ENCODE measurements around the gene PRM1.

The PRM1 gene

DNA sequence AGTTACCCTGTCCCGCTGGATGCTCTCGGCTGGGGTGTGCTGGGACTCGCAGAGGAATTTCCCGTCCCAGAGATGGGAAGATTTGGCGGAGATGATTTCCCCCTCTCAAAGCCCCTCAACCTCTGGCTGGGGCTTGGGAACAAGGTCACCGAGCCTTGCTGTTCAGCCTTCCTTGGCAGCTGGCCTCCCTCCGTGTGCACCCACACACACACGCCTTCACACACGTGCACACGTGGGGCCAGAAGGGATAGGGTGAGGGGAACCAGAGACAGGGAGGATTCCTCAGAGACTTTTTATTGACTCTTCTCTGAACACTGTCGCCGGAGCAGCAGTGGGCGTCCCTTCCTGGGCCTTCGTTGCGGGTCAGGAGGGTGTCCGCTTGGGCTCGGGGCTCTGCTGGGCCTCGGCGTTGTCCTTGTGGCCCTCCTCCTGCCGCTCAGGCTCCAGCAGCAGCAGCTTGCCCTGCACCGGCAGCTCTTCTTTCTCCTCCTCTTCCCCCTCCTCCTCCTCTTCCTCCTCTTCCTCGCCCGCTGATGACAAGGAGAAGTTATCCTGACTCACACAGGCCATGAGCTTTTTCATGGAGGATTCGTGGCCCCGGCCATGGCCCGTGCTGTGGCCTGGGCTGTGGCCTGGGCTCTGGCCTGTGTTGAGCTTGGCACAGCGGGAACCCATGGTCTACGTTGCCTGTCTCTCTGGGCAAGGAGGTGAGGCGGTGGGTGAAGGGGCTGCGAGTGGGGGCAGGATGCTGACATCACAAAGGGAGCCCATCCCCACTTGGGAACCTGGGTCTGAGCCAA, 8.0 kb downstream of the PRM1 start, which contains the start of gene PRM3:
Gene PRM3, minus strand, starts transcription at position 709 of the 800 bp plus-strand sequence. Its CDS starts 34 bp downstream, at position 675.
- ATAC-seq, result peak; percentile 16
- DNase-seq, result no peak

DNA sequence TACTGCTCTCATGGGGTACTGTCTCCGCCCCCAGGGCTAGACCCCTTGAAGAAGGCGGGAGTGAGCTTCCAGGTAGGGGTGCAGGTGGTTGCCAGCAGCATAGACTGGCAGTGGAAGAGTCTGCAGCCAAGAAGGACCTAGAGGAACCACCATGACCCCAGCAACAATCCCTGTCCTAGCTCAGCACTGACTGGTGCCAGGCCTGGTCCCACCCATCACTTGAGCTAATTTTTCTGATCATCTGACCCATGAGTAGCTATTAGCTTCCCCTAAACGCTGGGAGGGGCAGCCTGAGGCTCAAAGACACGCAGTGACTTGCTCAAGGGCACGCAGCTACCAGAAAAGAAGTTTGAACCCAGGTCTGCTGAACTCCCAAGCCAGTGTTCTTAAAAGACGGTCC, 8.6 kb downstream of the PRM1 start:
- DNase-seq (no peak), ATAC-seq (no peak)

DNA sequence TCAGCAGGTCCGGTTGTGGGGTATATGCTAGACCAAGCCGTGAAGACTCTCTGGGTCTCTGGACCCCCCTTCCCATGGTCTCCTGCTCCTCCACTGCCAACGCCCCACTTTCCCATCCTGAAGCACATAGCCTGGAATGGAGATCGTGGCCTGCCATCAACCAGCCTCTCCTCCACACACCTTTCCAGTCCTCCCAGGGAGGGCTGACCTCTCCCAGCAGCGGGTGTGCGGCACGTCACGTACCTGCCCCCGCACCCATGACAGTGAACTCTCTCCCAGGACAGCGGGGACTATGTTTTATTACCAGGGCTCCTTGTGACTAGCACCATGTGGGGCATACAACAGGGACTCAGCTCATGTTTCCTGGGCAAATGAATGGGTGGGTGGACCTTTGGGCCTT, 9.5 kb downstream of the PRM1 start:
- no peak for DNase-seq
- ATAC-seq, result no peak

DNA sequence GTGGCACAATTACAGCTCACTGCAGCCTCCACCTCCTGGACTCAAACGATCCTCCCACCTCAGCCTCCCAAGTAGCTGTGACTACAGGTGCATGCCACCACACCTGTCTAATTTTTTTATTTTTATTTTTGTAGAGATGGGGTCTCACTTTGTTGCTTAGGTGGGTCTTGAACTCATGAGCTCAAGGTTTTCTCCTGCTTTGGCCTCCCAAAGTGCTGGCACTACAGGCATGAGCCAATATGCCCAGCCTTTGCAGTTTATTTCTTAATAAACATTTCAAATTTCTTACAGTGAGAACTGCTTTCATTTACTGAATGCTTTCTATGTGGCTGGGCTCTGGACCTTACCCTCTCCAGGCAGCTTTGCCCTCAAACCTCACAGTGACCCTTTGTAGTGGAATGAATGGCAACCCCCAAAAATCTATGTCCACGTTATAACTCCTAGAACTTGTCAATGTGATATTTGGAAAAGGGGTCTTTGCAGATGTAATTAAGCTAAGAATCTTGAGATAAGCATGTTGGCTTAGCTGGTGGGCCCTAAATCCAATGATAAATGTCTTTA, 10.4 kb downstream of the PRM1 start:
- no peak for DNase-seq
- no peak for ATAC-seq

DNA sequence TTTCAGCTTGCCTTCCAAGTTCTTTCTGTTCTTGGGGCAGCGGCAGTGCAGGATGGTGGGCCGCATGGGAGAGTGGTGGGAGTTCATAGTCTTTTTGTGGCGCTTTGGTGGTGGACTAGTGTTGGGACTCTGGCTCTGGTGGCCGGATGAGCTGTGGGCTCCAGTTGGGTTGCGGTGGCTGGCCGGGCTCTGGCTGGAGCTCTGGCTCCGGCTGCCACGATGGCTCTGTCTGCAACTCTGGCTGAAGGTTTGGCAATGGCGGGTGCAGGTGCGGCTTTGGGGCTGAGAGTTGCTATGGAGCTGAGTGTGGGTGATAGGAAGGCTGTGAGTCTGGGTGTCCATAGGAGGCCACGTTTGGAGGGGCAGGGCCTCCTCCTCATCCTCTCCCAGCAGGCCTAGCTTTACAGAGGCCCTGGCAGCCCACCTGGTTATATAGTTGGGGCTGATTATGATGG, 12.2 kb downstream of the PRM1 start, which contains the start of gene TNP2:
Gene TNP2, minus strand, starts transcription at position 405 of the 455 bp plus-strand sequence. Its CDS starts 63 bp downstream, at position 342.
- DNase-seq, result no peak
- ATAC-seq, result no peak

DNA sequence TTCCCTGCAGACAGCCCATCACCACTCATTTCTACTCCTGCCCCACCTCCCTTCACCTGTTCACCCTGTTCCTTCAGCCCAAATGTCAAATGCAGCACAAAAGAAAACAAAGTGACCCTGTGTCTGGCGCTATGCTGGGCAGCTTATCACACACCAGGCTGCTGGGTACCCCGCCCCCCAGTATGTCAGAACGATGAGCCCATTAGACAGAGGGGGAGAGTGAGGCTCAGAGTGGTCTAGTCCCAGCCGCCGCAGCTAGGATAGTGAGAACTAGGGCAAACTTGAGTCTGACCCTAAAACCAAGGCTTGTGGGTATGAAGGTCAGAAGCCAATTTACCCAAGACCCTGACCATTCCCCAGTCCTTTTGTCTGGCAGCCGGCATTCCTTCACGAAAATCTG, 16.0 kb downstream of the PRM1 start:
- ATAC-seq, result no peak
- no peak for DNase-seq

DNA sequence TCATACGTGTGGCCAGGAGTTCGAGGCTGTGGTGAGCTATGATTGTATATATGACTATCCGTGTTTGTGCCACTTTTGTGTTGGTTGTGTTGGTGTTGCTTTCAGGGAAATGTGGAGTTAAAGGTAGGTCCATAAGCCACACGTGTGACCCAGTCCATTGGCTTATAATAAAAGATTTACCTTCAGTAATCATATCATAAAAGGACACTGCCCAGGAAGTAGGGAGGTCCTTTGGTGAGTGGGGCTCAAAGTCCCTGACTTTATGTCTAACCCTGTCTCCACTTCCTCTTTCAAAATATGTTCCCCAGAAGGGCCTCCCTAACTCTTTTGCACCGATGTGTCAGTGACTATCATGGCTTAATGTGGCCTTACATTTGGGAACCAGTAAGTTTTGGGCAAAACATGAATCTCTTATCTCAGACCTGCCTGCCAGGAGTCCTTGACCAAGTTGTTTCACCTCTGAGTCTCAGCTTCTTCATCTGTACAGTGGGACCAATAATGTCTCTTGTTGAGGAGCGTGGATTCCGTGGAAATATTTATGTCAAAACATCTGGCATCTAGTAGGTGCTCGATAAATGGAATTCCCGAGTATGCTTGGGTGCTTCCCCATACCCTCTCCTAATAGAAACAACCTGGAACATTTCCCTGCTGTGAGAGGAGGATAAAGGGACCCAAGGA, 16.8 kb downstream of the PRM1 start:
- no peak for DNase-seq
- no peak for ATAC-seq

DNA sequence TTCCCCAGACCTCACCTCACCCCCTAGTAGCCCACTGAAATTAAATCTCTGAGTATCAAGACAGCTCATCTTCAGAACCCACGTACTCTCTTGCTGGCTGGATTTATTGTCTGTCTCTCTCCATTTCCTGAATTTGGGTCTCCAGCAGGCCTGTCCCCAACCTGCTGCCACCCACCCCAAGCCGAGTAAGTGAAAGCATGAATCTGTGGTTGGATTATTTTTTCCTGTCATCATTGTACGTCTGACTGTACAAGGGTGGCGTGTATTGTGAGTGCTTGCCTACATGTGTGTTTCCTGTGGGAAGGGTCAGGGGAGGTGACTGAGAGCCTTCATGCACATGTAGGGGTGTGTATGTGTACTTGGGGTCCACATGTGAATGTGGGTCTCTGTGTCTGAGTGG, 17.4 kb downstream of the PRM1 start:
- peak; percentile 88 for ATAC-seq
- peak; percentile 66 for DNase-seq

DNA sequence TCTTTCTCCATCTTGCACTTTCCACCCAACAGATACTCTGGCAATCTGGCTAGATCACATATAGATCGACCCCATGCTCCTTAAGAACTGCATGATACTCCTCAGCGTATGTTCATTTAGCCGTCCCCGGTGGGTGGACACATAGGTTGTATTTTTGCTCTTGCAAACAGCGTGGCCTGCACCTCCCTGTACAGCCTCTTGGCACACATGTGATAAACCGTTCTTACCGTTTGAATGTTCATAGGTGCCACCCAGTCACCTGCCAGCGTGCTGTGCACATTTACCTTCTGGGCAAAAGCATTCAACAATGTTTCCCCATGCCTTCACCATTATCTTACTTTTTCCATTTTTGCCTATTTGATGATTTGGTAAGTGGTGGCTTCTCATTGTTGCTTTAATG, 18.2 kb downstream of the PRM1 start:
- no peak for DNase-seq
- ATAC-seq, result no peak

DNA sequence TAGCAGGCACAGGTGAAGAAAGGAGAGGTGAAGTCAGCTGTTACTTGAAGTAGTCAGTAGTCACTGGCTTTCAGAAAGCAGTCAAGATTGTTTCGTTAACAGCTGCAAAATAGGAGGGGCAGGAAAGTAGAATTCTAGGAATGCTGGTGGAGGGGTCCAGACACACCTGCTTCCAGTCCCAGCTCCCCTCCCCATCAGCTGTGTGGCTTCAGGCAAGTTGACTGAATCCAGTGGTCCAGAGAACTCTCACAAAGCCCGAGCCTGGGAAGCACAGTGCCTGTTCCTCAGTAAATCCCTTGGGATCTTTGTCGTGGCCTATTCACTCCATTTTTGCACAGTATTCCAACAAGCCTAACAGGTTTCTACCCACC, 20.5 kb downstream of the PRM1 start:
- ATAC-seq, result no peak

DNA sequence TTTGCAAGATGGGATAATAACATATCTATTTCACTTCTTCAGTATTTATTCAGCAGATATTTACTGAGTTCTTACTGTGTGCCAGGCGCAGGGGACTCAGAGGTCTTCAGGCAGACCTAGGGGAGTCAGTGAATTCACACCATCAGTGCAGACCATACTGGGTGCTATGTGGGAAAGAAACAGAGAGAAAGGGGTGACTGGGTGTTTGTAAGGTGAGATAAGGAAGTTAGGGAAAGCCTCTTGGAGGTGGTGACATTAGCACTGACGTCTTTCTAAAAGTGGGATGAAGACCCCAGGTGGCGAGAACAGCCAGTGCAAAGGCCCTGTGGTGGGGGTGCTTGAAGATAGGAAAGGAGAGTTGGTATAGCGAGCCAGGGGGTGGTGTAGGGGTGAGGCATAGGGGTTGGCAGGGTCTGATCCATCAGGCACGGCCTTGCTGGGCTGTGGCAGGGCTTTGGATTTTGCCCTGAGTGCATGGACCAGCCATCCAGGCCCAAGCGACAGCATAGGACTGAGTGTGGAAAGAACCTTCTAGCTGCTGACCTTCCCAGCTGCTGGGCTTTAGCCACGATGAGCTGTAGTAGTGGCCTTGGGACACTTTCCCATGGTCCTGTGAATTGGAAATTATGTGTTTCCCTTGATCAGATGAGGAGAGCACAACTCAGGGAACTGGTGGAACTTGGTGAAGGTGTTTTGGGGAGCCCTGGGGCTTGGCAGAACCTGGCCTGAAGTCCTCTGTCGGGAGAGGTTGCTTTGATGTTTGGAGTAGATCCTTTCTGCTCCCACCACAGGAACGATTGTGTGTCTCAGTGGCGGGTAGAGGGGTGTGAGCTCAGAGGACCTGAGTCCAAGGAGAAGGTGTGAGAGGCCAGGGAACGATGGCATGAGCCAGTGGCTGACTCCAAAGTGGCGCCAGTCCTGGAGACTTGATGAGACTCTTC, 21.2 kb downstream of the PRM1 start:
- DNase-seq, result no peak
- no peak for ATAC-seq

More for the DNA sequence above, 20.5 kb downstream of the PRM1 start:
- DNase-seq, result no peak

DNA sequence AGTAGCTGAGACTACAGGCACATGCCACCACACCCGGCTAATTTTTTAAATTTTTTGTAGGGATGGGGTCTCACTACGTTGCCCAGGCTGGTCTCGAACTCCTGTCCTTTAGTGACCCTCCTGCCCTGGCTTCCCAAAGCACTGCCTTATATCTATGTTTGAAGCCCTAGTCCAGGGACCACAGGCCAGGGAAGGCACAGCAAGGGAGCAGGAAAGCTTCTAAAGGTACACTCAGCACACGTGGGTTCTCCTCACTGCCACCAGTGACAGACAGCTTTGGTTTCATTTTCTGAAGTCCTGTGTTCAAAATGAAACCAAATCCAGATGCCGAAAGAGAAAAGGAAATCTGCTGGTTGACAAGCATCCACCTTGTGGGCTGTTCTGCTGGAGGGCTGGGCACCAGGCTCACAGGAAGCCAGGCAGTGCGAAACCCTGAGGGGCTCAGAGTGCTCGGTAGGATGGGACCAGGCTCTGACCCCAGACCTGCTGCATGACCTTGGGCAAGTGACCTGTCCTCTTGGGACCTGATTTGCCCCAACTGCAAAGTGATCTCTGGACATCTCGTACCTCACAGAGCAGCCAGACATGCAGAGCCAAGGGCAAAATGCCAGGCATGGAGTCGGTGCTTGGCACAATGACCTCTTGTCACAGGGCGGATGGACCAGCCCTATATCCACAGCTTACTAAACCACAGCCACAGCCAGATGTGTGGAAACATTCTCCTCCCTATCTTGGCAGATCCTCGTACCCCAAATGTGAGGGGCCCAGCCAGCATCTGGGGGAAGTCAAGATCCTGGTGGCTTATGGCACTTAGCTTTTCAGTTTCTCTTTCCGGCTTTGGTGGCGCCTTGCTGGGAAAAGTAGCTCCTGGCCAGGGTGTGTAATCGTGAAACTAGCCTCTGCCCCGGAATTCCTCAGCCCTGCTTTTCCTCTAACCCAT, 22.3 kb downstream of the PRM1 start:
- peak; percentile 2 for ATAC-seq
- no peak for DNase-seq

DNA sequence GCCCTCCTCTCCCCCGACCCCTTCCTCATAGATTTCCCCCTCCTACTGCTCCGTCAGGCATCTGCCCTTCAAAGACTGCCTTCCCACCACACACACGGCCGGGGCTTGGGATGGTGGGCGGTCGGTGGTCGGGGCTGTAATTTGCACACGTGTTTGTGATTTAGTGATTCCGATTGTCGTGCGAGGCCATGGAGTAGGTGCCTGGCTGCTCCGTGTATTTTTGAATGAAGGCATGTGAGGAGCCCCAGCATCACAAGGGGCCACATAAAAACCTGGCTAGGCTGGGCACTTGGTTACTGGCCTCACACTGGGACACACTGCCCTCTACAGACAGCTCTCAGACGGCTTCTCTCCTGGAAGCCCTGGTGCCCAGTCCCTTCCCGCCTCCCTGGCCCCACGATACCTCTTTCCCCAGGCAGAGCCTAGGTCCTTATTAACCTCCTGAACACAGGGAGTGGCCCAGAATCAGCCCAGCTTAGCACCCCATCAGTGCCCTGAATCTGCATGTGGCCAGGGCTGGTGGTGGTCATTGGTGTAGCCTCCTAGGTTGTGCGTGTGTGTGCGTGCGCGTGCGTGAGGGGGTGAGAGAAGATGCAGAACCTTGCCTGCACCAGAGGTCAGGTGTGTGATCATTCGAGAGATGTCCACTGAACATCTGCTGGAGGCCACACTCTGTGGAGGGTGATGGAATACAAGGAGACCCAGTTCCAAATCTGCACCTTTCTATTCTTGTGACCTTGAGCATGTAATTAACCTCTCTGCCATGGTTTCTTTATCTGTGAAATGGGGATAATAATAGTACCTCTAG, 23.8 kb downstream of the PRM1 start:
- ATAC-seq, result peak; percentile 9
- peak; percentile 73 for DNase-seq

DNA sequence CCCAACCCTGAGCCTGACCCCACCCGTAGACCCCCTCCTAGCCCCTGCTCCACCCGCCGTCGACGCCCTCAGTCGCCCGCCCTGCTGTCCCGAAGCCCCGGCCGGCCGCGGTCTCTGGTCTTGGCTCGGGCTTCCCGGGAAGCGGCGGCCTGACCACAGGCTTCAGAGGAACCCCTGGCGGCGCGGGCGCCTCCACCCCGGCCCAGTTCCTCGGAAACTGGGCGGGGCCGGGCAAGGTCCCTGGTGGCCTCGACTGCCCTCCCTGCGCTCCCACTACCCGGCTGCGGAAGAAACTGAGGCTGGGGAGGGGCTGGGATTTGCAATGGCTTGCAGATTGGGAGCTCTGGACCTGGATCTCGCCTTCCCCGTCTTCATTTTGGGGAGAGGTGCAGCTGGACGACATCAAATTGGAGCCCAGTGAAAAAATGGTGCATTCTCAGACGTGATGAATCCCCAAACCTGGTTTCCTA, 24.4 kb downstream of the PRM1 start:
- DNase-seq (peak; percentile 69), ATAC-seq (no peak)

DNA sequence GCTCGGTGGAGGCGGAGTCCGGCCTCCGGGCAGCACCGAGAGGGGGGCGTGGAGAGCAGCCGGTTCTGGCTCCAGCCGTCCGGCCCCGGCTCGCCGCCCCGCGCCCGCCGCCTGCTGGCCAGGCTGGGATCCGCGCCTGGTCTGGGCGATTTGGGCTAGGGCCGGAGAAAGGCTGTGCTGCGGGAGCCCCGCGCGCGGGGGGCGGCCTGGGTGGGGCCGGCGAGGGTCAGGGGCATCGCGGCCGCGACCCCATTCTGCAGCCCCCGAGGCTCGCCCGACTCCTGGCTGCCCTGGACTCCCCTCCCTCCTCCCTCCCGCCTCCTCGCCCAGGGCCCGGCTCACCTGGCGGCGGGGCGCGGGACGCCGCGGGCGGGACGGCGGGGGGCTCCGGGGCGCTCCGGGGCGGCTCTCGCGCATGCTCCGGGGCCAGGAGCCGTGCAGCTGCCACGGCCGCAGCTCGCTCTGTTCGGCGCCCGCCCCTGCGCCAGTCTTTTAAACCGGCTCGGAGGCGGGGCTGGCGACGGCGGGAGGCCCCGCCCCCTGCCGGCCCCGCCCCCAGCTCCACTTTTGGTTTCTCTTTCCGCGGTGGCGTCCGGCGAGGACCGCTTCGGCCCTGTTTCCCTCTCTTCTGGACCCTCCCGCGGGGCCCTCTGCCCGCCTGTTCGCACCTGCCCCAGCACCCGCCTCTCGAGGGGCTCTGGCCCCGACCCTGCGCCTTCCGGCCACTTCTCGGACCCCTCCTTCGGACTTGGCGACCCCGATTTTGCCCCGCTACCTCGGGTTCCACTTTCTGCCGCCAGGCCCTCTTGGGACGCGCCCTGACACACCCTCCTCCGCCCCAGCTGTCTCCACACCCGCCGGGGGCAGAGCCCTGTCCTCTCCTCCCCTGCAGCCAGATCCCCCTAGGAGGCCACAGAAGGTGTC, 25.1 kb downstream of the PRM1 start, which contains the start of gene SOCS1:
Gene SOCS1, minus strand, starts transcription at position 468 of the 924 bp plus-strand sequence. CDS start 726 bp downstream, outside the sequence.
- DNase-seq (peak; percentile 93), ATAC-seq (peak; percentile 58)

DNA sequence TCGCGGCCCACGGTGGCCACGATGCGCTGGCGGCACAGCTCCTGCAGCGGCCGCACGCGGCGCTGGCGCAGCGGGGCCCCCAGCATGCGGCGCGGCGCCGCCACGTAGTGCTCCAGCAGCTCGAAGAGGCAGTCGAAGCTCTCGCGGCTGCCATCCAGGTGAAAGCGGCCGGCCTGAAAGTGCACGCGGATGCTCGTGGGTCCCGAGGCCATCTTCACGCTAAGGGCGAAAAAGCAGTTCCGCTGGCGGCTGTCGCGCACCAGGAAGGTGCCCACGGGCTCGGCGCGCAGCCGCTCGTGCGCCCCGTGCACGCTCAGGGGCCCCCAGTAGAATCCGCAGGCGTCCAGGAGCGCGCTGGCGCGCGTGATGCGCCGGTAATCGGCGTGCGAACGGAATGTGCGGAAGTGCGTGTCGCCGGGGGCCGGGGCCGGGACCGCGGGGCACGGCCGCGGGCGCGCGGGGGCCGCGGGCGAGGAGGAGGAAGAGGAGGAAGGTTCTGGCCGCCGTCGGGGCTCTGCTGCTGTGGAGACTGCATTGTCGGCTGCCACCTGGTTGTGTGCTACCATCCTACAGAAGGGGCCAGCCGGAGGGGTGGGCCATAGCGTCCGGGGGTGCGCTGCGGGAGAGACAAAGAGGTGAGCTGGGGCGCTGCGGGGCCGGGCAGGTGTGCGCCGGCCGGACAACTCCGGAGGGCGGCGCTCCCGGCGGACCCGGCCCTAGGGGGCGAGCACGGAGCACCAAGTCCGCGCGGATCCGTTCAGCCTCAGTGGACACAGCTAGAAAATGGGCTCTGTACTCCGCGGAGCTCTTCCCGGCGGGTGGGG, 26.0 kb downstream of the PRM1 start:
- DNase-seq (peak; percentile 54), ATAC-seq (peak; percentile 0)

All from stimulated activated naive CD8-positive, alpha-beta T cell treated with anti-CD3 and anti-CD28 coated beads, Interleukin-15, Interleukin-2, amounts not matched to agents 100 U/mL and 50 U/mL, for 24 hours (primary cell).